NCI-H748 (cell line): Measurements from ENCODE around the gene NOL12.
"Not testable (repeated sequence)": the region's sequence is repeated elsewhere in the genome, so short reads cannot be mapped to it uniquely, and the experiment has no call there.

Source experiments
- DNase-seq: peaks from one replicate; lab custom pipeline; 2025; ENCODE audit not compliant: unreplicated experiment; lab: John Stamatoyannopoulos, UW

The NOL12 gene

DNA sequence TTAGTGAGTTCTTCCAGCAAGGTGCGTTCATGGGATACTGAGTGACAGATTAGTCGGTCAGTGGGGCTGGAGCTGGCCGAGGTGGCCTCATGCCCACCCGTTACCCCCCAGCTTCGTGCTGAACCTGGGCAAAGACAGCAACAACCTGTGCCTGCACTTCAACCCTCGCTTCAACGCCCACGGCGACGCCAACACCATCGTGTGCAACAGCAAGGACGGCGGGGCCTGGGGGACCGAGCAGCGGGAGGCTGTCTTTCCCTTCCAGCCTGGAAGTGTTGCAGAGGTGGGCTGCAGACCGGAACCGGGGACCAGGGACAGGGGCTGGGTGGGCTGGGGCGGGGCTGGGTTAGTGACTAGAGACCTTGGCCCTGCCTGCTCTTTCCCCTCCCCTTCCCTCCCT is 7.8 kb upstream of the NOL12 start:
- DNase-seq, result no peak

DNA sequence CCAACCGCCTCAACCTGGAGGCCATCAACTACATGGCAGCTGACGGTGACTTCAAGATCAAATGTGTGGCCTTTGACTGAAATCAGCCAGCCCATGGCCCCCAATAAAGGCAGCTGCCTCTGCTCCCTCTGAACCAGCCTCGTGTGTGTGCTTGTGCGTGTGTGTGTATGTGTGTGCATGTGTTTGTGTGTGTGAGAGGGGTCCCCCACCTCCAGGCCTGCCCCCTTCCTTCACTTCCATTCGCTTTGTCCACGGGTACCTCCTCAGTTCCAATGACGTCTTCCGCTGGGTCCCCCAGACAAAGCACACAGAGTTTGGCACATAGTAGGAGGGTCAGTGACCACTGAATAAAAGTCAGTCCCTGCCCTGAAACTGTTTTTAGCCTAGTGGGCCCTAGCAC is 6.5 kb upstream of the NOL12 start:
- DNase-seq, result no peak

DNA sequence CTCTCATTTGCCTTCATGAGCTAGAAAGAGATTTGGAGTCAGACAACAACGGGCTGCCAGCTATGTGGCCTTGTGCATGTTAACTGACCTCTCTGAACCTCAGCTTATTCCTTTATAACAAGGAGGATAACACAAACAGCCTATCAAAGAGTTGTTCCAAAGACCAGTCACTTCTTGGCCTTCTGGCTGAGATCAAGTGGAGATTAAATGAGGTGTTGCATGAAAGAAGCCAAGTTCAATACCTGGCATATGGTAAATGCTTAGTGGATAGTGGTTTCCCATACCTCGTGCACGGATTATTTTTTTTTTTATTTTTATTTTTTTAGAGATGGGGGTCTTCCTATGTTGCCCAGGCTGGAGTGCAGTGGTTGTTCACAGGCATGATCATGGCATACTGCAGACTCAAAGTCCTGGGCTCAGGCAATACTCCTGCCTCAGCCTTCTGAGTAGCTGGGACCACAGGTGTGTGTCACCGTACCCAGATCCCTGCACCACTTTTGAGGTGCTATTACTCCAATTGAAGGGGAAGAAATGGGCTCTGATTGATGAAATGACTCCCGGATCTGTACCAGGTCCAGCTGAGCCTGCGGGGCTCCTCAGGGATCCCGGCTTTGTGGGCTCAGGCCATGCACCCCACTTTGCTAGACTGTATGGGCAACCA is 5.8 kb upstream of the NOL12 start:
- no peak for DNase-seq

DNA sequence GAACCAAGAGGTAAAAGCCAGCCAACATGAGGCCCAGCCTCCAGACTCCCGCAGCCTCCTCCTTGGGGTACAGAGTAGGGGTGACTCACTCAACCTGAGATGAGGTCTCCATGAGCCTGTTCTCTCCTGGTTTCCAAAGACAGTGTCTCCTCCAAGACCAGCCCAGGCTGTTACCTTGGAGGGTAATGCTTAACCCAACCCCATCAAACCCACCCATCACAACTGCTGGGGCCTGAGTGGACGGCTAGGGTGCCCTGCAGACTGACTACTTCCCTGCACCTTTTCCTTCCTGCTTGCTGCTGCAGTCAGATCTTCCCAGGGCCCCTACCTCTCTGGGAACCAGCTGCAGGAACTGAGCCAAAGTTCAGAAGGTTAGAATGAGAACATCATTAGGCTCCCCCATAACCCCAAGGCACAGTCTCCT is 5.1 kb upstream of the NOL12 start:
- no peak for DNase-seq

DNA sequence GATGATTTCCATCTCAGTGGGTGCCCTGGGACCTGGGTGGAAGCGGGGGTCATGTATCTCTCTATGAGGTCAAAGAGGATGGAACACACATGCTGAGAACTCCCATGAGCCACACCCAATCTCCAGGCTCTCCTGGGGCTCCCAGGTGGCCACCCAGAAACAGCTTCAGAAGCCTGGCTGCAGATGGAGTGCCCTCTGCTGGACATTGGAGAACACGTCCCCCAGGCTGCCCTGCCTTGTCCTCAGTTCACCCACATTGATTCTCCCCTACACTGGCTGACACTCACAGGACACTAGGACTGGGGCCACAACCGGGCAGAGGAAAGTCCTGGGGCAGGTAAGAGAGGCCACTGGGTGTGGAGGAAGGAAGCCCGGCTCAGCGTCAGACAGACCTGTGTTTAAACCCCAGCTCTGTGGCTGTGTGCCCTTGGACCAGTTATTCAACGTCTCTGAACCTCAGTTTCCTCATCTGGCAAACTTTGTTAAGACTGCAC is 4.5 kb upstream of the NOL12 start:
- peak; percentile 56 for DNase-seq

DNA sequence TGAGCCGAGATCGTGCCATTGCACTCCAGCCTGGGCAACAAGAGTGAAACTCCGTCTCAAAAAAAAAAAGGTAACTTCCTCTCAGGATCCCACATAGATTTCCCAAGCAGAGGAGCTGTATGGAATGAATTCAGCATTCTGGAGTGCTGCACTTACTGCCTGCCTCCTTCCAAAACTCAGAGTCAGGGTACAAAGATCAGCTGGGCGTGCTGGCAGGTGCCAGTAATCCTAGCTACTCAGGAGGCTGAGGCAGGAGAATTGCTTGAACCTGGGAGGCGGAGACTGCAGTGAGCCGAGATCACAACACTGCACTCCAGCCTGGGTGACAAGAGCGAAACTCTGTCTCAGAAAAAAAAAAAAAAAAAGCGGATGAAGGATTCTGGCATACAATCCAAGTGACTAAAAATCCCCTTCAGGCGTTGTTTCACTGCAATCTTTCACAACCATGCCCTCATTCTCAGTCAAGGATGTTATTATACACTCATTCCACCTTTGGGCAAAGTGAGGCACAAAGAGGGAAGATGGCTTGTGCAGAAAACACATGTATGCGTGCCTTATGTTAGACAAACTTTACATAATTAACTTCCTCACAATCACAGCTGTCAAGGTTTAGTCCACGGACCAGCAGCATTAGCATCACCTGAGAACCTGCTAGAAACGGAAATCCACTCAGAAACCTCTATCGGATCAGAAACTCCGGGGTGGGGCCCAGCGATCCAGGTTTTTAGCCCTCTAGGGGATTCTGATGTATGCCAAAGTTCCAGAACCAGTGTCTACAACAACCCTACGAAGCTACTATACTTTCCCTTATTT is 1.1 kb upstream of the NOL12 start:
- DNase-seq, result no peak

DNA sequence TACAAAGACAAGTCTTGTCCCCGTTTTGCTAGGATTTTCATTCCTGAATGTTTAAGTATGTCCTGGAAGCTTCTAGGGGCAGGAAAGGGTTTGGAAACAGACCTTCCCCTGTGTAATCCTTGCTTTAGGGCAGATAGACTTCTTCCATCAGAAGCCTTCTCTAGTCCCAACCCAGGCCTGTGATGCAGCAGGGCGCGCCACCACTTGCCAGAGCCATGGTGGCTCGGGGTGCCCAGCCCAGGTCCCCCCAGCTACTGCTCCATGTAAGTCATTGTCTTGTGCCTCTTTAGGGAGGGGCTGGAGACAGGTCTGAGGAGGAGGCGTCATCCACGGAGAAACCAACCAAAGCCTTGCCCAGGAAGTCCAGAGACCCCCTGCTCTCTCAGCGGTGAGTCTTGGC is 4.3 kb downstream of the NOL12 start:
- no peak for DNase-seq

DNA sequence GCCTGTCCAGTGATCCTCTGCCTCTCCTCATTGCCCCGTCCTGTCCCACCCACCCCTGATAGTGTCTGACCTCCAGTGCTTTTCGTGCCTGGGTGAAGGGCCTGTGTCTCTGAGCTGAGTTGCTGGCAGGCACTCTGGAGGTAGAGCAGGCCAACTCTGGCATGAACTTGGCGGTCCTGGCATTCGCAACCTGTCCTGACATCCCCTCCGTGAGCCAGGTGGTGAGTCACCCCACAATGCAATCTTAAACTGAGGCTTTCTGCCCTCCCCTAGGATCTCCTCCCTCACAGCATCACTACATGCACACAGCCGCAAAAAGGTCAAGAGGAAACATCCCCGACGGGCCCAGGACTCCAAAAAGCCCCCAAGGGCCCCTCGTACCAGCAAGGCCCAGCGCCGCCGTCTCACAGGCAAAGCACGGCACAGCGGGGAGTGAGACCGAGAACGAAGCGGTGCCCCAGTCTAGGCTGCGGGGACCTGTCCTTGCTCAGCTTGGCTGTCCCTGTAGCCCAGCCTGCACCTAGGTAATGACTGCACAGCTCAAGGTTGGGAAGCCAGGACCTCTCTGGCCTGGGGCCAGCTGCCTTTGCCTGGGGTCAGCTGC is 4.9 kb downstream of the NOL12 start:
- DNase-seq, result no peak

DNA sequence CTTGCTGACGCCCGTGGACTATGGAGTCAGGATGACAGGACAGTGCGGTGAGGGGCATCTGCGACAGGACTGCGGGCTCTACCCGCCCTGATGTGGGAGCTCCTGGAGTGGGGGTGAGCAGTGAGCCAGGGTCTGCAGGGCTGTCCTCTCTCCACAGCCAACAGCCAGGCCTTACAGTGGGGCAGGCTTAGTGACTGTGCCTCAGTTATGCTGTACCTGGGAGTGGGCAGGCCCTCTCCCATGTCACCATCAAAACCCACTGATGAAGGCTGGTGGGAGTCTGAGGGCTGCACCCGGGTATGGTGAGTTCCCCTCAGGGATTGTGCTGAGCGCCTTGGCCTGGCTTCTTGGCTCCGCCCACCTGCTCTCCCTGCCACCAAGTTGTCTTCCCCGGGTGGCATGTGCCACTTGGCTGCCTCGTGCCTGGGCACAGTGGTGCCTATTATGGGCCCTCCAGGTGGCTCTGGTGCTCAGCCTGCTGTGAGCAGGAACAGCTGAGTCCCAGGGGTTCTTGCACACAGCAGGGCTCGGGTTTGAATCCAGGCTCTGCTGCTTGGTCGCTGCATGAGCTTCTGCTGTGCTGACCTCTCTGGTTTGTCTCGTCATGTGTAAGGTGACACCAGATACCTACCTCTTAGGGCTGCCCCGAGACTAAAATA is 6.6 kb downstream of the NOL12 start:
- no peak for DNase-seq

DNA sequence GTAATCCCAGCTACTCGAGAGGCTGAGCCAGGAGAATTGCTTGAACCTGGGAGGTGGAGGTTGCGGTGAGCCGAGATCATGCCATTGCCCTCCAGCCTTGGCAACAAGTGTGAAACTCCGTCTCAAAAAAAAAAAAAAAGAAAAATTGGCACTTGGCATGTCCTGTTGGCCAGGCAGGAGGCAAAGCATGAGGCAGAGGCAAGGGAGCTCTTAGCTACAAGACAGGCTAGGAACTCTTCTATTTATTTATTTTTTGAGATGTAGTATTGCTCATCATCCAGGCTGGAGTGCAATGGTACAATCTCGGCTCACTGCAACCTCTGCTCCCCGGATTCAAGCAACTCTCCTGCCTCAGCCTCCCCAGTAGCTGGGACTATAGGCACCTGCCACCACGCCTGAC is 8.0 kb downstream of the NOL12 start:
- not testable (repeated sequence) for DNase-seq

DNA sequence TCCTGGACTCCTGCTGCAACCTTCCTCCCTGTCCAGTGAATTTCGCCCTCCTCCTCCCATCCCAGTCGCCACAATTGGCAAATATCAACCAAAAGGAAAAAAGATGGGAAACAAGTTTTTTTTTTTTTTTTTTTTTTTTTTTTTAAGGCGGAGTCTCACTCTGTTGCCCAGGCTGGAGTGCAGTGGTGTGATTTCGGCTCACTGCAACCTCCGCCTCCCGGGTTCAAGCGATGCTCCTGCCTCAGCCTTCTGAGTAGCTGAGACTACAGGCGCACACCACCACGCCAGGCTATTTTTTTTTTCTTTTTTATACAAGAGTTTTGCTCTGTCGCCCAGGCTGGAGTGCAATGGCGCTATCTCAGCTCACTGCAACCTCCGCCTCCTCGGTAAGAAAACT is 10.1 kb downstream of the NOL12 start:
- not testable (repeated sequence) for DNase-seq

DNA sequence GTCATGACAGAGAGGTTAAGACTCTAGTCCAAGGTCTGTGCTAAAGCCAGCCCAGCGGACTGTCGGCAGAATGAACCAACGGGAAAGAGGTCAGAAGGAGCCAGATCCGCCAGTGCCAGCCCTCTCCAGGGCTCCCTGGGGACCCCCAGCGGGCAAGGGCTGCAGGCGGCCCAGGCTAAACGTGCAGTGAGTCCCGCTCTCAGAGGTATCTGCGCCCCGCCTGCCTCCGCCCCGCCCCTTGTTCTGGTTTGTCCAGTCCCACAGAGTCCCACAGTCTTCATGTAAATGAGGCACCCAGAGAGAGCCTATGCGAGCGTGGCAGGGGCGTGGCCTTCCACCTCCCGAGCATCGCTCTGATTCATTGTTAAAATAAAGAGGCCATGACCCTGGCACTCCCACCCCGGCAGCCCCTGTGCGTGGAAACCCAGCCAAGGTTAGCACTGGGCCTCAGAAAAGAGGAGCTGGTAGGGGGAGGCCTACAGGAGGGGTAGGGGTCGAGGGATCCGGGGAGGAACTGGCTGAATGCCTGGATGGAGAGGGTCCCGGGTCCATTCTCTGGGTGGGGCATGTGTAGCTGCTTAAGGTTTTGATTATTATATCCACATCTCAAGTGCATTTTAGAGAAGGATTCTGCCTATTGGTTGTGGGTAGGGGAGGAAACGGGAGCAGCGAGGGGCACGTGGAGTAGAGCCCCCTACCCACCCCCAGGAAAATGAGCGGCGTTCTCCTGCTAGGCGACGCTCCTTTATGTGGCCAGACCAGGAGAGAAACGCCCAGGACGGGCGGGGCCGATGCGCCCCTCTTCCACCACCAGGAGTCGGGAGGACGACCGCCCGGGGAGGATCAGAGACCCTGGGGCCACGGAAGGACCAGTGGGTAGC is 10.8 kb downstream of the NOL12 start, which contains the start of gene TRIOBP:
Gene TRIOBP, plus strand, starts transcription at position 392 of the 881 bp plus-strand sequence. CDS start 4,318 bp downstream, outside the sequence.
- peak; percentile 95 for DNase-seq

DNA sequence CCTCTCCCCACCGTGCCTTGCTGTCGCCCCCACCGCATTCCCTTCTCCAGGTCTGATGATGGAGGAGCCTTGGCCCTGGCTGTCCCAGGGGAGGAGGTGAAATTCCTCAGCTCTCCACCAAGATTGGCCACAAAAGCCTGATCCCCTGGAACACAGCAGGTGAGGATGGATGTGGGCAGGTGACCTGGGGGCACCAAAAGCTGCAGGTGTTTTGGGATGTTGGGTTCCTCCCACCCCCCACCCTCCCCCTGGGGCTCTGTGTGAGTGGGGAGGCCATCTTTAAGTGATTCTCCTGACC is 11.3 kb downstream of the NOL12 start:
- no peak for DNase-seq

DNA sequence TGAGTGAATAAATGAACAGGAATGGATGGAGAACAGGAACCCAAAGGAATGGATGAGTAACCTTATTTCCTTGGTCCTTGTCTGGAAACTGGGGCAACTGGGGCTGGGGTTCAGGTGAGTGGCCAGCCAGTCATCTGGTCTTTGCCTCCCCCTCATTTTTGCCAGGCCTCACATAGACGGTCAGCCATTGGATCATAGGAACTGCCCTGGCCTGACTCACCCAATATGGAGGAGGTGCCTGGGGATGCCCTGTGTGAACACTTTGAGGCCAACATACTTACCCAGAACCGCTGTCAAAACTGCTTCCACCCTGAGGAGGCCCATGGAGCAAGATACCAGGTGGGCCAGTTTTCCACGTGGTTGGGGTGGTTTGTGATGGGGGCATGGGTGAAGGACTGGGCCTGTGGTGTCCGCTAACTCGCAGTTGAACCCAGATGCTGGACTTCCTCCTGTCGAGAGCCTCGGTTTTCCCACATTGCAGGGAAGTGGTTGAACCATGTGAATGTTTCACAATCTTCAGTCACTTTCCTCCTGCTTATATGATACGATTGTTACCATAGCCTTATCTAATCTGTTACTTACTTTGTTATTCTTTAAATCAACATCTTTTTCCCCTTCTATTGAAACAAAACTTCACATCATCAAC is 15.1 kb downstream of the NOL12 start:
- no peak for DNase-seq

DNA sequence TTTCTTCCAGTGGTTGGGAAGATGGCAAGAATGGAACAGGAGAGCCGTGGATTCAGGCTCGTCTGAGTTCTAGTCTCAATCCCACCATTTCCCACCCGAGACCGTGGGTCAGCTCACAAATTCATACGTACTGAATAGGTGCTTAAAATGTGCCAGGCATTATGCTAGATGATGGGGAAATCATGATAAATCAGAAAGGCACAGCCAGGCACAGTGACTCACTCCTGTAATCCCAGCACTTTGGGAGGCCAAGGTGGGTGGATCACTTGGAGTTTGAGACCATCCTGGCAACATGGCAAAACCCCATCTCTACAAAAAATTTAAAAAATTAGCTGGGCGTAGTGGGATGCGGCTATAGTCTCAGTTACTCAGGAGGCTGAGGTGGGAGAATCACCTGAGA is 17.8 kb downstream of the NOL12 start:
- no peak for DNase-seq

DNA sequence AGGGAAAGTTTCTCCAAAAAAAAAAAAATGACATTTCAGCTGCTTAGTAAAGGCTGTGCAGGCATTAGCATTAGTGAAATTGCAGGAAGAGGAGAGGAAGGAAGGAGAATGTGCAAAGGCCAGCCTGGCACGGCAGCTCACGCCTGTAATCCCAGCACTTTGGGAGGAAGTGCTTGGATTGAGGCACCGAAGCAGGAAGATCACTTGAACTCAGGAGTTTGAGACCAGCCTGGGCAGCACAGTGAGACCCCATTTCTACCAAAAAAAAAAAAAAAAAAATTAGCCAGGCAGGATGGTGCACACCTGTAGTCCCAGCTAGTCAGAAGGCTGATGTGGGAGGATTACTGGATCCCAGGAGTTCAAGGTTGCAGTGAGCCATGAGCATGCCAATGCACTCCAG is 18.5 kb downstream of the NOL12 start:
- no peak for DNase-seq

DNA sequence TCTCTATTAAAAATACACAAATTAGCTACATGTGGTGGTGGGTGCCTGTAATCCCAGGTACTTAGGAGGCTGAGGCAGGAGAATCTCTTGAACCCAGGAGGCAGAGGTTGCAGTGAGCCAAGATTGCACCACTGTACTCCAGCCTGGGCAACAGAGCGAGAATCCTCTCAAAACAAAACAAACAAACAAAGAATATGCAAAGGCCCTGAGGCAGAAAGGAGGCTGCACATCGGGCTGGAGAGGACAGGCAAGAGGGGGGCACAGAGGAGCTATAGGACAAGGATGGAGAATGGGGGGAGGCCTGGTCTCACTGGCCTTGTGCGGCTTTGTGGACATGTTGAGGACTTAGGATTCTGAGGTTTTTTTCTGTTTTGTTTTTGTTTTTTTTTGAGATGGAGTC is 19.1 kb downstream of the NOL12 start:
- DNase-seq, result no peak

DNA sequence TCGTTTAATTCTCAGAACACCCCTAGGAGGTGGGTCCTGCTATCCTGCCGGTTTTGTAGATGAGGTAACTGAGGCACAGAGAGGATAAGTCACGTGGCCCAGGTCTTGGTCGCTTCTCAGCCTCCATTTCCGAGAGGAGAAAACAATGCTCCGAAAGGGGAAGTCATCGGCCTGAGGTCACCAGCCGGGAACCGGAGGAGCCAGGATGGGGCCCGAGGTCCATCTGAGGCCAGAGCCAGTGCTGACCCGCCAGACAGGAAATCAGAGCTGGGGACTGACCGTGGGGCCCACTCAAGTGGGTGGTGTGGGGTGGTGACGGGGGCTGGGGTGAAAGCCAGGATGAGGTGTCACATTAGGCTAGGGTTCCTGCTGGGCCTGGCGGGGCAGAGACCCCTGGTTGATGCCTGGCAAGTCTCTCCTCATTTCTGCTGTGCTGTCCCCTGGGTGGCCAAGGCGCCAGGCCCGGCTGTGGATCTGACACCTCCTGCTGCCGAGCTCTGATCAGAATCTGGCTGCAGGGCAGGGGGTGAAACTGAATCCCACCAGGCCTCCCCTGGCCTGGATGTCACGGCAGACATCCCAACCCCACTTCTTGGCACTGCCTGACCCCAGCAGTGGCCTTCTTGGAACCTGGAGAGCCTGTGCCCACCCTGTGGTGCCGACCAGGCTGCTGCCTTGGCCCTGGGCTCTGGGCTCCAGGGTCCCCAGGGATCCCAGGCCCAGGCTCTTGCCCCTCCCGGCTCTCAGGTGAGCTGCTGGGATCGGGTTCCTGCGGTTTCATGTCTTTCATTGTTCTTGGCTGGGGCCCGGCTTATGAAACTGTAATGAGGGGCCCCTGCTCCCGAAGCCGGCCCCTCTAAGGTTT is 22.7 kb downstream of the NOL12 start:
- no peak for DNase-seq

DNA sequence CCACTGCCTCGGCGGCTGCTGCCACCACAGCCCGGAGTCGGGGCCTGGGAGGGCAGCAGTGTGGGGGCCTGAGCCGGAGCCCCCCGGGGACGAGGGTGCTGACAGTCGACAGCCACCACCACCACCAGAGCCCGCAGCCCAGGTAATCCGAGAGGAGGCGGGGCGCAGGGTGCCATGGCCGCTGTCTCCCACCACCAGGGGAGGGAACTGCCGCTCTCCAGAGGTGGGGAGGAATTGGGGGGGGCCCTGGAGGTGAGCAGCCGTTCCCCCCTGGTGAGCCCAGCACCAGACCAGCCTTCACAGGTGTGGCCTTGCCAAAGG is 23.3 kb downstream of the NOL12 start:
- no peak for DNase-seq
